Neural cell (in vitro differentiated cells): Measurements from ENCODE around the gene ARHGEF11.

Source experiments
- CTCF ChIP-seq: fragments of 450-650 bp; IDR thresholded peaks from 2 replicates; pipeline ENCODE4 v1.5.1; 2014; ENCODE audit warnings: antibody characterized with exemption, mild to moderate bottlenecking, moderate library complexity; ENCODE audit not compliant: poor library complexity, severe bottlenecking
- EZH2 ChIP-seq: fragments of 200-600, 300-800 bp; shearing (Covaris generic), sonication (generic); IDR thresholded peaks from 2 replicates; pipeline ENCODE4 v1.6.1; 2014; ENCODE audit warnings: antibody characterized with exemption, low read length, borderline replicate concordance, mild to moderate bottlenecking; ENCODE audit not compliant: insufficient read depth, poor library complexity, severe bottlenecking
- POLR2AphosphoS5 ChIP-seq: IDR thresholded peaks from 2 replicates; pipeline ENCODE4 v1.6.1; 2012
- RAD21 ChIP-seq: fragments of 450-650 bp; conservative IDR thresholded peaks from 2 replicates; pipeline ENCODE4 v1.6.1; 2014; ENCODE audit warnings: antibody characterized with exemption, mild to moderate bottlenecking, moderate library complexity

- TF ChIP-seq POLR2AphosphoS5, result no peak
- TF ChIP-seq EZH2, result no peak
- no peak for TF ChIP-seq RAD21
- TF ChIP-seq CTCF, result no peak
Measured at GRCh38 chr1:157008502-157008901, 37.0 kb downstream of the ARHGEF11 start.
